Fibroblast of lung (primary cell): ENCODE measurements around the gene ACBD4. TPM values are rescaled to one million over a fixed set of nuclear protein-coding genes. Genes with fewer than 3 reads are reported as not detected.
A peak's percentile ranks its signal among the peaks of the same experiment; 100 is the strongest.

Experiments used
- DNase-seq, 2 donors: peaks; one replicate each; pipeline versions ENCODE4 v3.0.0 to v3.0.0-alpha.2; 2010; ENCODE audit warnings: low read depth in 2 of 2
- H2AFZ ChIP-seq: 2 replicates; pipeline ENCODE4 v1.5.1; 2012; ENCODE audit warnings: low read length, control low read depth, inconsistent platforms
- H3K27ac ChIP-seq: 2 replicates; pipeline ENCODE4 v1.5.1; 2011; ENCODE audit warnings: low read length, control low read depth; ENCODE audit not compliant: insufficient read depth
- H3K27me3 ChIP-seq: 2 replicates; pipeline ENCODE4 v1.5.1; 2011; ENCODE audit warnings: mild to moderate bottlenecking, low read length; ENCODE audit not compliant: control insufficient read depth, insufficient read depth
- H3K36me3 ChIP-seq: 2 replicates; pipeline ENCODE4 v1.5.1; 2011; ENCODE audit warnings: low read length; ENCODE audit not compliant: control insufficient read depth, insufficient read depth
- H3K4me1 ChIP-seq: 2 replicates; pipeline ENCODE4 v1.5.1; 2011; ENCODE audit warnings: low read length; ENCODE audit not compliant: control insufficient read depth, insufficient read depth; ENCODE audit errors: extremely low read depth
- H3K4me2 ChIP-seq: 2 replicates; pipeline ENCODE4 v1.5.1; 2011; ENCODE audit warnings: low read length, control low read depth; ENCODE audit not compliant: insufficient read depth; ENCODE audit errors: extremely low read depth
- H3K4me3 ChIP-seq, 4 experiments: fragments of 200-600 bp in 1 of 4; sonication (generic) in 1 of 4; replicated peaks in 1 of 4; 2 replicates each; pipeline ENCODE4 v1.5.1; 2011 to 2016; ENCODE audit warnings: low read length in 4 of 4, low read depth in 3 of 4, mild to moderate bottlenecking in 3 of 4, control low read depth in 2 of 4, inconsistent platforms in 1 of 4, mixed read lengths in 1 of 4; ENCODE audit not compliant: insufficient read depth in 1 of 4; ENCODE audit errors: control extremely low read depth in 1 of 4
- H3K79me2 ChIP-seq: 2 replicates; pipeline ENCODE4 v1.5.1; 2012; ENCODE audit warnings: mild to moderate bottlenecking, low read length, inconsistent platforms; ENCODE audit not compliant: control insufficient read depth, insufficient read depth
- H3K9ac ChIP-seq: 2 replicates; pipeline ENCODE4 v1.5.1; 2011; ENCODE audit warnings: mild to moderate bottlenecking, low read length, control low read depth; ENCODE audit not compliant: insufficient read depth
- H3K9me3 ChIP-seq: 2 replicates; pipeline ENCODE4 v1.5.1; 2012; ENCODE audit warnings: low read depth, low read length; ENCODE audit not compliant: control insufficient read depth, insufficient read depth
- H4K20me1 ChIP-seq: 2 replicates; pipeline ENCODE4 v1.5.1; 2011; ENCODE audit warnings: low read length; ENCODE audit not compliant: control insufficient read depth, insufficient read depth; ENCODE audit errors: extremely low read depth
- CTCF ChIP-seq, 2 donors: IDR thresholded peaks in 1 of 2; conservative IDR thresholded peaks in 1 of 2; 1 replicate in 1 of 2; 2 replicates in 1 of 2; pipeline ENCODE4 v1.5.1; 2011 to 2012; ENCODE audit warnings: low read length in 2 of 2, control low read depth in 1 of 2, inconsistent platforms in 1 of 2, low read depth in 1 of 2, mild to moderate bottlenecking in 1 of 2
- EZH2 ChIP-seq: IDR thresholded peaks from 2 replicates; pipeline ENCODE4 v1.5.1; 2012; ENCODE audit warnings: low read length, control low read depth, mild to moderate bottlenecking; ENCODE audit errors: missing control alignments
- polyA plus RNA-seq, 2 donors: library from polyadenylated mRNA; depleted of rRNA in 1 of 2; stranded (reverse) in 1 of 2; unstranded in 1 of 2; fragments of >200 nt; gene quantifications; 2 replicates each; pipeline ENCODE4 v1.2.1, GENCODE V29; 2011 to 2012; ENCODE audit warnings: missing spikeins in 1 of 2
- total RNA-seq: library from RNA; depleted of rRNA; stranded (reverse); fragments of >200 nt; gene quantifications from 2 replicates; pipeline ENCODE4 v1.2.1, GENCODE V29; 2014

The ACBD4 gene
- total and polyA plus RNA-seq, 2 donors (not counting 1 experiment from before 2014, with no cell fraction given): 3.4 to 18.0 TPM

GRCh38 chr17:45098081-45098868, 37.2 kb upstream of the ACBD4 start:
- Histone ChIP-seq H3K27ac (peak overlapping the region; percentile 38), H3K79me2 (no peaks in the 10 kb centered on the region), H3K9ac (no peak overlapping the region), H3K36me3 (peaks cover 35% of the 10 kb centered on the region), H4K20me1 (no peaks in the 10 kb centered on the region), H2AFZ (no peak overlapping the region), H3K4me2 (no peak overlapping the region), H3K4me1 (peaks cover 12% of the 10 kb centered on the region), H3K27me3 (no peaks in the 10 kb centered on the region), H3K9me3 (no peaks in the 10 kb centered on the region), H3K4me3 (no peak overlapping the region)
- DNase-seq: no peak
- no peak for TF ChIP-seq EZH2
- TF ChIP-seq CTCF (conservative IDR thresholded peaks at IDR 0.05 in 1 of 2, IDR thresholded peaks at IDR 0.05 in 1 of 2; ENCODE audit: low read depth in 1 of 2, low read length in 2 of 2): no peak

- TF ChIP-seq EZH2 (no peak), CTCF (conservative IDR thresholded peaks at IDR 0.05 in 1 of 2, IDR thresholded peaks at IDR 0.05 in 1 of 2; ENCODE audit: low read depth in 1 of 2, low read length in 2 of 2) (peak; percentile 76 to 81)
- H3K36me3 ChIP-seq: peaks cover 41% of the 10 kb centered on the region
- H4K20me1 ChIP-seq: no peaks in the 10 kb centered on the region
- no peaks in the 10 kb centered on the region for H3K79me2 ChIP-seq
- no peaks in the 10 kb centered on the region for H3K9me3 ChIP-seq
- H3K27me3 ChIP-seq: no peaks in the 10 kb centered on the region
- DNase-seq: peak; percentile 58 to 81
- H3K27ac ChIP-seq: peak overlapping the region; percentile 38
- H3K4me1 ChIP-seq: peaks cover 5% of the 10 kb centered on the region
- no peak overlapping the region for H3K9ac ChIP-seq
- no peak overlapping the region for H2AFZ ChIP-seq
- H3K4me3 ChIP-seq: no peak overlapping the region
- no peak overlapping the region for H3K4me2 ChIP-seq
These were observed 36.4 kb upstream of the ACBD4 start for GRCh38 chr17:45098869-45099616.

DNA sequence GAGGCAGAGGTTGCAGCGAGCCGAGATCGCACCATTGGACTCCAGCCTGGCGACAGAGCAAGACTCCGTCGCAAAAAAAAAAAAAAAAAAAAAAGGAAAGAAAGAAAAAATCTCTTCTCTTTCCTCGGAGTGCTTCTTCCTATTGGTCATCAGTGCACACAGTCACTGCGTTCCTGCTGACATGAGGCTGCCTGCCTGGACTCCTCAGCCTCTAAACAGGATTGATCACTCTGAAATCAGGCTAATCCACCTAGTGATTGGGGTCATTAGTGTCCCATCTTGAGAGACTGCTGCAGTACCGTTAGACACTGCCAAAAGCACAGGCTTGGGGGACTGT, 34.0 kb upstream of the ACBD4 start:
- TF ChIP-seq CTCF (conservative IDR thresholded peaks at IDR 0.05 in 1 of 2, IDR thresholded peaks at IDR 0.05 in 1 of 2; ENCODE audit: low read depth in 1 of 2, low read length in 2 of 2) (no peak), EZH2 (no peak)
- Histone ChIP-seq H3K4me3 (no peak overlapping the region), H3K9me3 (no peaks in the 10 kb centered on the region), H3K9ac (no peak overlapping the region), H3K79me2 (no peaks in the 10 kb centered on the region), H2AFZ (no peak overlapping the region), H3K4me1 (peaks cover 3% of the 10 kb centered on the region), H3K27me3 (no peaks in the 10 kb centered on the region), H3K4me2 (no peak overlapping the region), H3K27ac (no peak overlapping the region), H4K20me1 (no peaks in the 10 kb centered on the region), H3K36me3 (peaks cover 53% of the 10 kb centered on the region)
- no peak for DNase-seq
